ENCODE results near the gene PACSIN1.

- TF ChIP-seq POLR2A (IDR thresholded peaks at IDR 0.05) (no peak), CTCF (IDR thresholded peaks at IDR 0.05) (no peak)
Observed at GRCh38 chr6:34510299-34510698, 44.4 kb downstream of the PACSIN1 start.
